RPMI8226 (cell line): Measurements from ENCODE around the gene ALG9.
"Not testable (repeated sequence)": the region's sequence is repeated elsewhere in the genome, so short reads cannot be mapped to it uniquely, and the experiment has no call there.

Experiments used
- DNase-seq: peaks from one replicate; pipeline ENCODE4 v3.0.0-alpha.2; 2015

Gene ALG9

GRCh38 chr11:111870886-111871692 lies at the start of gene ALG9:
ALG9 (minus strand) TSS chr11:111871581; CDS start chr11:111871482, 99 bp downstream.
- peak; percentile 89 for DNase-seq

GRCh38 chr11:111920908-111921307 lies 49.5 kb upstream of the ALG9 start:
- DNase-seq = no peak

- no peak for DNase-seq
Observed at GRCh38 chr11:111918390-111919256, 47.2 kb upstream of the ALG9 start, which contains the start of gene C11orf52. C11orf52 (plus strand) TSS chr11:111918913; CDS start chr11:111918973, 60 bp downstream.

GRCh38 chr11:111917788-111918187 lies 46.4 kb upstream of the ALG9 start:
- DNase-seq = no peak

GRCh38 chr11:111917312-111917711 lies 45.9 kb upstream of the ALG9 start:
- no peak for DNase-seq

- DNase-seq = no peak
Observed at GRCh38 chr11:111916768-111917167, 45.4 kb upstream of the ALG9 start.

GRCh38 chr11:111913997-111914396 lies 42.6 kb upstream of the ALG9 start:
- DNase-seq = no peak

GRCh38 chr11:111913031-111913861 lies 41.9 kb upstream of the ALG9 start:
- no peak for DNase-seq

GRCh38 chr11:111912535-111912934 lies 41.2 kb upstream of the ALG9 start, which contains the start of gene HSPB2:
HSPB2 (plus strand) TSS chr11:111912734; CDS start chr11:111912830, 96 bp downstream.
- DNase-seq = no peak

GRCh38 chr11:111911563-111912401 lies 40.4 kb upstream of the ALG9 start, which contains the start of gene CRYAB:
CRYAB (minus strand) TSS chr11:111911770; CDS start chr11:111911724, 46 bp downstream.
- DNase-seq = no peak

- DNase-seq = no peak
Observed at GRCh38 chr11:111910676-111911562, 39.5 kb upstream of the ALG9 start.

GRCh38 chr11:111909378-111909777 lies 38.0 kb upstream of the ALG9 start:
- DNase-seq = no peak

- no peak for DNase-seq
Observed at GRCh38 chr11:111908639-111909305, 37.4 kb upstream of the ALG9 start.

GRCh38 chr11:111906680-111907079 lies 35.3 kb upstream of the ALG9 start:
- no peak for DNase-seq

GRCh38 chr11:111905411-111905810 lies 34.0 kb upstream of the ALG9 start:
- DNase-seq = no peak

- no peak for DNase-seq
Observed at GRCh38 chr11:111886844-111887243, 15.5 kb upstream of the ALG9 start.

- DNase-seq = no peak
Observed at GRCh38 chr11:111886032-111886431, 14.7 kb upstream of the ALG9 start.

- DNase-seq = not testable (repeated sequence)
Observed at GRCh38 chr11:111885053-111885452, 13.7 kb upstream of the ALG9 start.

- no peak for DNase-seq
Observed at GRCh38 chr11:111882202-111882601, 10.8 kb upstream of the ALG9 start.

- no peak for DNase-seq
Observed at GRCh38 chr11:111879637-111879960, 8.2 kb upstream of the ALG9 start.
